Epithelial cell of esophagus (primary cell): ENCODE measurements around the gene UBE4B.
A peak's percentile ranks its signal among the peaks of the same experiment; 100 is the strongest.

ENCODE experiments used
- DNase-seq: peaks from one replicate; pipeline ENCODE4 v3.0.0; 2010; ENCODE audit warnings: low read depth
- H3K4me3 ChIP-seq: 2 replicates; pipeline ENCODE4 v1.5.1; 2011; ENCODE audit warnings: mild to moderate bottlenecking, low read length, control low read depth
- CTCF ChIP-seq: IDR thresholded peaks from 2 replicates; pipeline ENCODE4 v1.5.1; 2011; ENCODE audit warnings: low read depth, mild to moderate bottlenecking, low read length, control low read depth, inconsistent platforms; ENCODE audit not compliant: insufficient read depth; ENCODE audit errors: missing control alignments

Gene UBE4B

DNA sequence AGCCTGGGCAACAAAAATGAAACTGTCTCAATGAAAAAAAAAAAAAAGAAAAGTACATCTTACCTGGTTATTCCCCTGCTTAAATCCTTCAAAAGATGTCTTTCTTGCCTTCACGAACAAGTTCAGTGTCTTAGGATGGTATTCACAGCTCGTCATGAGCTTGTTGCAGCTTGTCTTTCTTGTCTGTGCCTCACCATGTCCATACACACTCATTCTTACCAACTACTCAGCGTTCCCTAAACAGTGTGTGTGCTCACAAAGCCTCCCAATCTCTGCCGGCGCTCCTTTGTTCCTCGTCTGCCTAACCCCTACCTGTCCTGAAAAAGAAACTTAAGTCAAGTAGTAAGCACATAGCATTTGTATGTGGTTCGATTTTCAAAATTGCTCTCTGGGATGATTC lies 31.1 kb downstream of the UBE4B start:
- peak; percentile 99 for DNase-seq
- peak overlapping the region; percentile 25 for H3K4me3 ChIP-seq
- TF ChIP-seq CTCF = no peak

DNA sequence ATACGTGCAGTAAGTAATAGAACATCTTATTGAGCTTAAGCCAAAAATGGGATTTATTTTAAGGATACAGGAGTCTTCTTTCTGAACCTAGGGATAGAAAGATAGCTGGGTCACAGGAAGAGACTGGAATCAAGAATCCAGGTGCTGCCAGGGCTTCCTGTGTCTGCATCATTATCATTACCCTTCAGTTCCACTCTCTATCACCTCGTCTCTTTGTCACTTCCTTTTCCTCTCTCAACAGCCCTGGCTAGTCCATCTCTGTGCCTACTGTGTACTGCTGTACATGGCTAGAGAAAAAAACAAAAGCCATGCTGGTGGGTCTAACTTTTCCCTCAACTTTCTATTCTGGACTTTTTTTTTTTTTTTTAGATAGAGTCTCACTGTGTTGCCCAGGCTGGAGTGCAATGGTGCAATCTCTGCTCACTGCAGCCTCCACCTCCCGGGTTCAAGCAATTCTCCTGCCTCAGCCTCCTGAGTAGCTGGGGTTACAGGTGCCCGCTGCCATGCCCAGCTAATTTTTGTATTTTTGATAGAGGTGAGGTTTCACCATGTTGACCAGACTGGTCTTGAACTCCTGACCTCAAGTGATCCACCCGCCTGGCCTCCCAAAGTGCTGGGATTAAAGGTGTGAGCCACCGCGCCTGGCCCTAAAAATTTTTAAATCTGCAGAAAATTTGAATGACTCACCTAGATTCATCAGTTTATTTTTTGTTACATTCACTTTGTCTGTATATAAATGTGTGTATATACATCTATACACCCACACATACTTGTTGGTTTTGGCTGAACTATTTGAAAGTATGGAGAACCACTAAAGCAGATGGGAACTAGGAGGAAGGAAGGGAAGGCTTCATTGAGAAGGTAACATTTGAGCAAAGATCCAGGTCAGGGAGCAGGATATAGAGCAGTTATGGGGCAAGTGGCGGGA lies 31.9 kb downstream of the UBE4B start:
- TF ChIP-seq CTCF = no peak
- DNase-seq = peak; percentile 47
- peak overlapping the region; percentile 25 for H3K4me3 ChIP-seq

DNA sequence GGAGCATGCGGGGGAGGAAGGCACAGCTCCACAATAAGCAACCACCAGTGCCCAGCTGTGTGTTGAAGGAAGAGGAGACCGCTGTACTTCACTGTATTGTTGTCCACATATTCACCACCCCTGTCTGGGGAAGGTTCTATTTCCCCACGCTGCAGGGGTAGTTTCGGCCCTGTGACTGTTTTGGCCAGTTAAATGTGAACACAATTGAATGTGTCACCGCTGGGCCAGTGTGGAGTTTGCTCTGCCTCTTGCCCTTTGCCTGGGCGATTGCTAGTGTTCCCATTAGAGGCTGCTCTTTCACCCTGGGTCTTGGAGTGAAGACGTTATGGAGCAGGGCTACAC lies 32.6 kb downstream of the UBE4B start:
- DNase-seq = no peak
- no peak overlapping the region for H3K4me3 ChIP-seq
- TF ChIP-seq CTCF = no peak

- TF ChIP-seq CTCF = no peak
- no peak for DNase-seq
- H3K4me3 ChIP-seq = no peak overlapping the region
Measured at GRCh38 chr1:10065760-10066159, 33.0 kb downstream of the UBE4B start.

DNA sequence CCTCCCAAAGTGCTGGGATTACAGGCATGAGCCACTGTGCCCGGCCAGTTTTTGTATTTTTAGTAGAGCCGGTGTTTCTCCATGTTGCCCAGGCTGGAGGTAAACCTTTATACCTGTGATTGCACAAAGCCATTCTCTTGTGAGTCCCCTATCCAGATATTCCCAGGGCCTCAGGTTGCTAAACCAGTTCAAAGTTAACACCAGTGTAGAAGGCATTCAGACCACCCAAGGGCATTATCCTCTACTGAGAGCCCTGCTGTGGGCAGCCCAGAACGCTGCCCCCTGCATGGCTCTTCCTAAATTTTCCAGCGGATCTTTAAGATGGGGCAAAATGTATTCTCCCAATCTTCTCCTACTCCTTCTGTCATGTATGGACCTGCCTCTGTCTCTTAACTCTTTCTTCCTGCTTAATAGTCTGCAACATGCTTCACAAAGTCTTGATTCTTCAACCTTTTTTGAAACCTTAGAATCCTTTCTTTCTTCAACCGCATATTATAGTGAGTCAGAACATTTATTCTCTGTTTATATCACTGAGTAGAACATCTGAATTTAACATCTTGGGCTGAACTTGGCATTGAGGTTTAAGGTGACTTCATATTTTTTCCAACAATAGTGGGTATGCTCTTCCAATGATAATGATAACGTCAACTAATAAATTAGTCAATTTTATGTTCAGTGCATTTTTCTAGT lies 36.0 kb downstream of the UBE4B start:
- no peak overlapping the region for H3K4me3 ChIP-seq
- no peak for TF ChIP-seq CTCF
- peak; percentile 42 for DNase-seq

- no peak overlapping the region for H3K4me3 ChIP-seq
- TF ChIP-seq CTCF = no peak
- no peak for DNase-seq
Measured at GRCh38 chr1:10070206-10070605, 37.4 kb downstream of the UBE4B start.
